K562 (cell line): Measurements from ENCODE around the gene PUM2. TPM values are rescaled to one million over a fixed set of nuclear protein-coding genes. Genes with fewer than 3 reads are reported as not detected.

Experiments used
- GABPA ChIP-seq: fragments of 200-800 bp; sonication (Bioruptor generic); conservative IDR thresholded peaks from 2 replicates; pipeline ENCODE4 v1.6.1; 2016; ENCODE audit warnings: low read depth, missing genetic modification characterization, missing compliant biosample characterization
- KDM5B ChIP-seq: fragments of 200-600 bp; sonication (generic); IDR thresholded peaks from 2 replicates; pipeline ENCODE4 v1.6.1; 2012; ENCODE audit warnings: low read depth, mild to moderate bottlenecking, moderate library complexity, low read length, control low read depth, inconsistent platforms; ENCODE audit not compliant: insufficient replicate concordance
- TFAP4 ChIP-seq: sonication (generic); formaldehyde crosslinking; IDR thresholded peaks from 2 replicates; pipeline ENCODE4 v1.8.0; 2022; ENCODE audit warnings: missing genetic modification reagents, mild to moderate bottlenecking, moderate library complexity, borderline replicate concordance
- TRIM25 ChIP-seq: fragments of 450-650 bp; IDR thresholded peaks from 2 replicates; pipeline ENCODE4 v1.7.0; 2016; ENCODE audit warnings: borderline replicate concordance
- UBTF ChIP-seq, 2 experiments: IDR thresholded peaks; 2 replicates each; pipeline ENCODE4 v1.6.1; 2012; ENCODE audit warnings: improper control_type of control experiment in 2 of 2, low read depth in 2 of 2, low read length in 2 of 2, borderline replicate concordance in 1 of 2
- polyA plus RNA-seq, 8 experiments: library from polyadenylated mRNA; depleted of rRNA in 4 of 8; stranded (reverse) in 5 of 8; unstranded in 3 of 8; fragments of >200 nt; fragmentation: Nextera tagmentation in 2 of 8; fragmentation: Illumina TruSeq in 1 of 8; extraction: Ambion mirVana in 2 of 8; extraction: Trizol in 1 of 8; gene quantifications; 2 replicates each; pipeline versions ENCODE4 v1.2.1 to v1.2.3, GENCODE V29; 2011 to 2014; ENCODE audit warnings: inconsistent platforms in 1 of 8, missing spikeins in 1 of 8
- total RNA-seq, 7 experiments: library from RNA; depleted of rRNA in 6 of 7; stranded (reverse); fragments of >200 nt in 6 of 7; fragmentation: Illumina TruSeq in 2 of 7; extraction: Trizol in 2 of 7; gene quantifications; 2 replicates each; pipeline versions ENCODE4 v1.2.1 to v1.2.3, GENCODE V29; 2011 to 2021; ENCODE audit warnings: low replicate concordance in 1 of 7

The PUM2 gene
- total and polyA plus RNA-seq, 9 of the 15 experiments (the other 6 are each of a cell fraction or from before 2014, with no cell fraction given), result 13.4 to 61.9 (median 28.3) TPM

- TF ChIP-seq UBTF (IDR thresholded peaks at IDR 0.05; ENCODE audit: borderline replicate concordance in 1 of 2, low read depth in 2 of 2, low read length in 2 of 2) (no peak), TRIM25 (no peak), GABPA (no peak), TFAP4 (no peak), KDM5B (no peak)
These were observed 18.1 kb upstream of the PUM2 start (continued) for GRCh38 chr2:20368706-20369105.
